Measurements from ENCODE around the gene DMPK. TPM values are rescaled to one million over a fixed set of nuclear protein-coding genes. Genes with fewer than 3 reads are reported as not detected.

Gene DMPK
- total and polyA plus RNA-seq, 2 donors (not counting 1 experiment from before 2014, with no cell fraction given): 54.7 to 115 TPM

GRCh38 chr19:45747513-45747912 lies 34.8 kb downstream of the DMPK start:
- Histone ChIP-seq H2AFZ (ENCODE audit: low read length) (no peak overlapping the region), H3K36me3 (ENCODE audit: control insufficient read depth, insufficient read depth, low read length) (no peaks in the 10 kb centered on the region), H3K4me2 (ENCODE audit: extremely low read depth, insufficient read depth, low read length) (no peak overlapping the region), H3K4me1 (ENCODE audit: control insufficient read depth, extremely low read depth, insufficient read depth, low read length) (no peaks in the 10 kb centered on the region), H3K27me3 (ENCODE audit: control insufficient read depth, insufficient read depth, low read length) (peaks cover 15% of the 10 kb centered on the region), H3K9me3 (ENCODE audit: control insufficient read depth, insufficient read depth, low read depth, low read length) (no peaks in the 10 kb centered on the region), H3K27ac (ENCODE audit: insufficient read depth, low read length) (no peak overlapping the region), H3K9ac (ENCODE audit: insufficient read depth, low read length) (no peak overlapping the region), H3K79me2 (ENCODE audit: control insufficient read depth, insufficient read depth, low read length) (no peaks in the 10 kb centered on the region), H3K4me3 (replicated peaks in 1 of 4; ENCODE audit: control extremely low read depth in 1 of 4, insufficient read depth in 1 of 4, low read depth in 3 of 4, low read length in 4 of 4) (no peak overlapping the region), H4K20me1 (ENCODE audit: control insufficient read depth, extremely low read depth, insufficient read depth, low read length) (no peaks in the 10 kb centered on the region)
- TF ChIP-seq EZH2 (IDR thresholded peaks at IDR 0.05; ENCODE audit: low read length, missing control alignments) (no peak), CTCF (conservative IDR thresholded peaks at IDR 0.05 in 1 of 2, IDR thresholded peaks at IDR 0.05 in 1 of 2; ENCODE audit: low read depth in 1 of 2, low read length in 2 of 2) (no peak)
- no peak for DNase-seq (ENCODE audit: low read depth in 2 of 2)

GRCh38 chr19:45746866-45747265 lies 35.4 kb downstream of the DMPK start:
- Histone ChIP-seq H3K4me1 (ENCODE audit: control insufficient read depth, extremely low read depth, insufficient read depth, low read length) (no peaks in the 10 kb centered on the region), H3K9me3 (ENCODE audit: control insufficient read depth, insufficient read depth, low read depth, low read length) (no peaks in the 10 kb centered on the region), H4K20me1 (ENCODE audit: control insufficient read depth, extremely low read depth, insufficient read depth, low read length) (no peaks in the 10 kb centered on the region), H3K79me2 (ENCODE audit: control insufficient read depth, insufficient read depth, low read length) (no peaks in the 10 kb centered on the region), H3K27ac (ENCODE audit: insufficient read depth, low read length) (no peak overlapping the region), H3K4me3 (replicated peaks in 1 of 4; ENCODE audit: control extremely low read depth in 1 of 4, insufficient read depth in 1 of 4, low read depth in 3 of 4, low read length in 4 of 4) (no peak overlapping the region), H3K9ac (ENCODE audit: insufficient read depth, low read length) (no peak overlapping the region), H3K36me3 (ENCODE audit: control insufficient read depth, insufficient read depth, low read length) (no peaks in the 10 kb centered on the region), H3K4me2 (ENCODE audit: extremely low read depth, insufficient read depth, low read length) (no peak overlapping the region), H2AFZ (ENCODE audit: low read length) (no peak overlapping the region), H3K27me3 (ENCODE audit: control insufficient read depth, insufficient read depth, low read length) (peaks cover 15% of the 10 kb centered on the region)
- no peak for TF ChIP-seq CTCF (conservative IDR thresholded peaks at IDR 0.05 in 1 of 2, IDR thresholded peaks at IDR 0.05 in 1 of 2; ENCODE audit: low read depth in 1 of 2, low read length in 2 of 2)
- TF ChIP-seq EZH2 (IDR thresholded peaks at IDR 0.05; ENCODE audit: low read length, missing control alignments): no peak
- no peak for DNase-seq (ENCODE audit: low read depth in 2 of 2)

GRCh38 chr19:45745606-45746005 lies 36.7 kb downstream of the DMPK start:
- H3K4me2 ChIP-seq (ENCODE audit: extremely low read depth, insufficient read depth, low read length): no peak overlapping the region
- no peak overlapping the region for H2AFZ ChIP-seq (ENCODE audit: low read length)
- no peaks in the 10 kb centered on the region for H3K36me3 ChIP-seq (ENCODE audit: control insufficient read depth, insufficient read depth, low read length)
- H3K27ac ChIP-seq (ENCODE audit: insufficient read depth, low read length): no peak overlapping the region
- peaks cover 15% of the 10 kb centered on the region for H3K27me3 ChIP-seq (ENCODE audit: control insufficient read depth, insufficient read depth, low read length)
- H3K79me2 ChIP-seq (ENCODE audit: control insufficient read depth, insufficient read depth, low read length): no peaks in the 10 kb centered on the region
- H3K4me1 ChIP-seq (ENCODE audit: control insufficient read depth, extremely low read depth, insufficient read depth, low read length): no peaks in the 10 kb centered on the region
- H4K20me1 ChIP-seq (ENCODE audit: control insufficient read depth, extremely low read depth, insufficient read depth, low read length): no peaks in the 10 kb centered on the region
- H3K9ac ChIP-seq (ENCODE audit: insufficient read depth, low read length): no peak overlapping the region
- DNase-seq (ENCODE audit: low read depth in 2 of 2): no peak
- H3K4me3 ChIP-seq (replicated peaks in 1 of 4; ENCODE audit: control extremely low read depth in 1 of 4, insufficient read depth in 1 of 4, low read depth in 3 of 4, low read length in 4 of 4): no peak overlapping the region
- H3K9me3 ChIP-seq (ENCODE audit: control insufficient read depth, insufficient read depth, low read depth, low read length): no peaks in the 10 kb centered on the region
- TF ChIP-seq CTCF (conservative IDR thresholded peaks at IDR 0.05 in 1 of 2, IDR thresholded peaks at IDR 0.05 in 1 of 2; ENCODE audit: low read depth in 1 of 2, low read length in 2 of 2): no peak

All from fibroblast of lung (primary cell).